HFFc6 (cell line): ENCODE results near the gene GRK3. TPM values are rescaled to one million over a fixed set of nuclear protein-coding genes. Genes with fewer than 3 reads are reported as not detected.

Experiments
- DNase-seq: peaks from one replicate; pipeline ENCODE4 v3.0.0-alpha.2; 2018
- H3K27ac Mint-ChIP-seq: 2 replicates; pipeline ENCODE4 v1.8.0; 2020; ENCODE audit warnings: mild to moderate bottlenecking, mixed read lengths
- H3K27me3 Mint-ChIP-seq: 2 replicates; pipeline ENCODE4 v1.8.0; 2021; ENCODE audit warnings: mild to moderate bottlenecking, moderate library complexity, mixed read lengths; ENCODE audit not compliant: insufficient read depth
- H3K36me3 Mint-ChIP-seq: 2 replicates; pipeline ENCODE4 v1.8.0; 2021; ENCODE audit warnings: low read depth, mixed read lengths
- H3K4me1 Mint-ChIP-seq: 2 replicates; pipeline ENCODE4 v1.8.0; 2020; ENCODE audit warnings: low read depth, mixed read lengths
- H3K4me3 Mint-ChIP-seq: 2 replicates; pipeline ENCODE4 v1.8.0; 2020; ENCODE audit warnings: mild to moderate bottlenecking, moderate library complexity, mixed read lengths
- H3K9me3 Mint-ChIP-seq: 2 replicates; pipeline ENCODE4 v1.8.0; 2020; ENCODE audit warnings: mild to moderate bottlenecking, mixed read lengths
- CTCF ChIP-seq: fragments of 200-600 bp; sonication (generic); IDR thresholded peaks from 2 replicates; pipeline ENCODE4 v1.5.0; 2021; ENCODE audit warnings: antibody characterized with exemption, mild to moderate bottlenecking
- total RNA-seq, 6 experiments: library from RNA; stranded (reverse); fragmentation: NEBNext Ultra II Directional; extraction: Animal tissue kit (Norgen Biotek cat#: 25700); gene quantifications; 2 replicates in 1 of 6; 3 replicates in 5 of 6; pipeline ENCODE4 v1.2.3, GENCODE V29; 2021

GRK3 gene
- total RNA-seq, 6 experiments from 2014 or later, result 0.05 TPM; not detected in 5

DNA sequence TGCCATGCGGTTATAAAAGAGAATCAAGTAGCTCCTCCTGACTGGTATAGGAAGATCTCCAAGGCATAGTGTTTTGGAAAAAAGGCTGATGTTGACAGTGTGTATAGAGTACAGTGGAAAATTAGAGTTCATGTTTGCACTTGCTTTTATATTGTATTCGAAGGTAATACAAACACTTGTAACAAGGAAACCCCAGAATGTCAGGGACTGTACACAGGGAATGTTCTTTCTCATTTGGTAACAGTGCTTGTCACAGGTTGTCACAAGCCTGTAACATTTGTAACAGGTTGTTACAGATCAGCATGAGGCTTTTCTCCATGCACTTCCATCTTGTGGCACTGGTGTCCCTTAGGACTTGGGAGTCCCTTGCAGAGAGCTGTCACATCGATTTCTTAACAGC lies 64.0 kb downstream of the GRK3 start:
- Mint-ChIP-seq H3K27me3 (no peaks in the 10 kb centered on the region), H3K36me3 (no peaks in the 10 kb centered on the region), H3K9me3 (peaks cover 8% of the 10 kb centered on the region; the same call in 1 of the 2 replicates), H3K4me3 (no peak overlapping the region), H3K27ac (no peak overlapping the region), H3K4me1 (no peaks in the 10 kb centered on the region)
- TF ChIP-seq CTCF, result no peak
- no peak for DNase-seq

- Mint-ChIP-seq H3K9me3 (peaks cover 5% of the 10 kb centered on the region; the same call in 1 of the 2 replicates), H3K36me3 (no peaks in the 10 kb centered on the region), H3K4me3 (no peak overlapping the region), H3K27me3 (no peaks in the 10 kb centered on the region), H3K27ac (no peak overlapping the region), H3K4me1 (no peaks in the 10 kb centered on the region)
- TF ChIP-seq CTCF, result no peak
- no peak for DNase-seq
These were observed 65.1 kb downstream of the GRK3 start for GRCh38 chr22:25629613-25630012.

DNA sequence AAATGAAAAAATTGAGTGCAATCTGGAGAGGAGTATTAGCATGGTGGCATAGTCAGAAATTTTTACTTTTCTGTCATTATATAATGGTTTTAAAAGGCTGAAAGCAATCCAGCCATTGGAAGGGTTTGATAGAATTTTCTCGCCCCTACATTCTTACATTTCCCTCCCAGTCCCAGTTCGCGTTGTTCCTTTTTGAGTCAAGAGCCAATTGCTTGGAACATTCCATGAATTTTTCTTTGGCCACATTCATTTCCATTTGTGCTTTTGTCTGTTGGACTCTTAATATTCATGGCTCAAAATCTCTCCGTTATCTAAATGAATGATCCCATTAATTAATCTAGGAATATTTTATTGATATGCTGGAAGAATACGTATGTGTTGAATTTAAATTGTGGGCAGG lies 66.0 kb downstream of the GRK3 start:
- no peak for TF ChIP-seq CTCF
- H3K9me3 Mint-ChIP-seq, result peaks cover 5% of the 10 kb centered on the region; the same call in 1 of the 2 replicates
- H3K4me1 Mint-ChIP-seq, result no peaks in the 10 kb centered on the region
- H3K27ac Mint-ChIP-seq, result no peak overlapping the region
- H3K36me3 Mint-ChIP-seq, result no peaks in the 10 kb centered on the region
- no peak for DNase-seq
- no peaks in the 10 kb centered on the region for H3K27me3 Mint-ChIP-seq
- no peak overlapping the region for H3K4me3 Mint-ChIP-seq

DNA sequence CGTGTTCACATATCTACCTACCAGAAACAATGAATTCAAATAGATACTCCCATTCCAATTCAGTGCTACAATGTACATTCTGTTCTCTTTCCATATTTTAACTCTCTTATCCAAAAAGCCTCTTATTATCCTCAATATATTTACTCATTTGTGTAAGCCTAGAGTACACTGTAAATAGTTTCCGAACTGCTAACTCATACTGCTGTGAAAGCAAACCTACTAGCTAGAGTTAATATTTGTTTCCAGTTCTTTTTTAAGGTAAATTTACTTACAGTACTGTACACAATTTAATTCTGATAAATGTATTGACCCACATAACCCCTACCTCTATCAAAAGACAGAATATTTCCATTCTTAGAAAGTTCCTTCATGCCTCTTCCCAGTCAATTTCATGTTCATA lies 71.8 kb downstream of the GRK3 start:
- Mint-ChIP-seq H3K9me3 (peaks cover 16% of the 10 kb centered on the region), H3K36me3 (no peaks in the 10 kb centered on the region), H3K4me3 (no peak overlapping the region), H3K27me3 (no peaks in the 10 kb centered on the region), H3K4me1 (no peaks in the 10 kb centered on the region), H3K27ac (no peak overlapping the region)
- no peak for TF ChIP-seq CTCF
- no peak for DNase-seq

GRCh38 chr22:25637032-25637431 lies 72.6 kb downstream of the GRK3 start:
- TF ChIP-seq CTCF, result no peak
- no peak for DNase-seq
- Mint-ChIP-seq H3K9me3 (peaks cover 24% of the 10 kb centered on the region), H3K4me1 (no peaks in the 10 kb centered on the region), H3K27ac (no peak overlapping the region), H3K4me3 (no peak overlapping the region), H3K27me3 (no peaks in the 10 kb centered on the region), H3K36me3 (no peaks in the 10 kb centered on the region)

GRCh38 chr22:25637672-25638071 lies 73.2 kb downstream of the GRK3 start:
- Mint-ChIP-seq H3K9me3 (peaks cover 27% of the 10 kb centered on the region), H3K4me3 (no peak overlapping the region), H3K27ac (no peak overlapping the region), H3K4me1 (no peaks in the 10 kb centered on the region), H3K36me3 (no peaks in the 10 kb centered on the region), H3K27me3 (no peaks in the 10 kb centered on the region; the same call in 1 of the 2 replicates)
- DNase-seq, result no peak
- TF ChIP-seq CTCF, result no peak
